ENCODE results near the gene SLC39A11.

Gene SLC39A11

DNA sequence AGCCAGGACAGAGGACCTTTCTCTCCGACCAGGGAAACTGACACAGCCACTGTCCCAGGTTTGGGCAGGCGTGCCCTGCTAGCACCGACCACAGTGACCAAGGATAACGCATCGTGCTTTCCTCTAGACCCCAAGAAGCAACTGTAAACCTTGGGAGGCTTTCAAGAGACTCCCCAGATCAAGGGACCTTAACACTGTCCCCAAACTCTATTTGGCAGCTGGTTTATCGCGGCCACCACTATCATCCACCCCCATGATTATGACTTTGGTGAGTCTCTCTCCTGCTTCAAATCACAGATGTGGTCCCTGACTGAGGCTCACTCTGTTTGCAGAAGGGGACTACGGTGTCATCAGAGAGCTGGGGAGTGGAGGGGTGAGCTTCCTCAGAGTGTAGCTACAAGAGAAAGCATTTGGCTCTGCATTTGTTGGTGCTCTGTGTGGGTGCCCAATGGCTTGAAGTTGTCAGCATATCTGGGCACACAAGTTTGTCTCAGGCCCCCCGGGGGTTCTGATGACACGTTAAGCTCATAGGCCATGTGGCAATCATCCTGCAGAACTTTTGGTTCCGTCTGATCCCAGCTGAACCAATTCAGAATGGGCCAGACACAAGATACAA, 408.0 kb downstream of the SLC39A11 start:
- no peak for DNase-seq (ENCODE audit: low read depth)

DNA sequence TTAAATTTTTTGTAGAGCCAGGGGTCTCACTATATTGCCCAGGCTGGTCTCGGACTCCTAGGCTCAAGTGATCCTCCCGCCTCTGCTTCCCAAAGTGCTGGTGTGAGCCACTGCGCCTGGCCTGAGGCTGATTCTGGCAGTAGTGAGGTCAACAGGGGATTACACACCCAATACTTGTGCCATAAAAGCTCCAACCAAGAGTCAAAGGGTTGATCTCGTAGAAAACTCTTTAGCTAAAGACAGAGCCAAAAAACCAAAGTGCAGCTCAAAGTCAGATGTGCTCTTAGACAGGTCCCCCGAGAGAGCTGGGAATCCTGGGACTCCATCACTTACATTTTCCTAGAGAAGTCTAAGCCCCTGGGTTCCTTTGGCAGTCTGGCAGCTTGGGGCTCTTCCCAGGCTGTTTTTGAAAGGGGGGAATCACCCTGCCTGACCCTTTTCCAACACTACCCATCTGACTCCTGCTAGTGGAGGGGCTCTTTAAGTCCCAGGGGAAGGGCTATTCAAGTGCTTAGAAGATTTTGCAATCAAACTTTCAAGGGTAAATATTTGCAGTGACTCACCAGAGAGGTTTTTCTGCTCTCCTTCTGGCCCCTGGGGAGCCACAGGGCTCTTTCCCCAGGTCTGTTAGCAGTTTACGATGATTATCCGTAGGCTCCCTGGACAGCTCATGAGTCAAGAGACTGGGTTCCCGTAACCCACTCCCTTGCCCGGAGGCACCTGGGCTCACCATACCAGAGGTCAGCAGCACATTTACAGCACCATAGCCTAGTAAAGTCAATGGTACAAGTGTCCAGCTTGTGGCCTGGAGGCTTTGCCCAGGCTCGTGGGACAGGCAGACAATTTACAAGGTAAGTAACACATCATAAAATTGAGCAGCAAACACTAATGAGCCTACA, 408.7 kb downstream of the SLC39A11 start:
- DNase-seq (ENCODE audit: low read depth) = no peak

GRCh38 chr17:72682605-72683004, 409.9 kb downstream of the SLC39A11 start:
- DNase-seq (ENCODE audit: low read depth) = no peak

- no peak for DNase-seq (ENCODE audit: low read depth)
Measured at GRCh38 chr17:72681844-72682243, 410.6 kb downstream of the SLC39A11 start.

DNA sequence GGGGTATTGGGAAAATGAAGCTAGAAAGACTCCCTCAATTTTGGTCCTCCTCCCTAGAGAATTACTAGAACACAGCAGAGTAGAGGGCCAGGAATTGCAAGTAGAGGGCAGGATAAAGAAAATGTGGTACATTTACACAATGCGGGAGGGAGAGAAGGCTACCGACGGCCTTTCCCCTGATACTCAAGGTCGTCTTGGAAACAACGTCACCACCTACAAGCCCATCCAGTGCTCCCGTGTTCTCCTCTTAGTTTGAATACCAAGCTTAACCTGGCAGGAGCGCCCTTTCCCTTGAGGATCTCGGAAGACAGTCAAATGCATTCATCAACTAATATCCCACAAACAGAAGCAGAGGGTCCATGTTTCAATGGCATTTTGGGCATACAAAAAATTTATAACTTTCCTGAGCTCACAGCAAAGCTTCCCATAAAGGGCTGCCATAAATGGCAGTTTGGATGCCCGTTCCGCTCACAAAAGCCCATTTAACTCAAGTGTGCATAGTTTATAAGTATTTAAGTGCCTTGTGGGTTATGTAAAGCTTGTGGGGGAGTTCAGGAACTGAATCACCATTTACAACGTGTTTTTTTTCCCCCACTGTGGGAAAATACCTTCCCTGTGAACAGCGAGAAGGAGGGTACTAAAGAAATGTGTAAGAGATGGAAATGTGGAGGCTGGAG, 414.6 kb downstream of the SLC39A11 start:
- DNase-seq (ENCODE audit: low read depth) = no peak

- no peak for DNase-seq (ENCODE audit: low read depth)
Measured at GRCh38 chr17:72677108-72677507, 415.4 kb downstream of the SLC39A11 start.

GRCh38 chr17:72672729-72673128, 419.8 kb downstream of the SLC39A11 start:
- DNase-seq (ENCODE audit: low read depth) = no peak

DNA sequence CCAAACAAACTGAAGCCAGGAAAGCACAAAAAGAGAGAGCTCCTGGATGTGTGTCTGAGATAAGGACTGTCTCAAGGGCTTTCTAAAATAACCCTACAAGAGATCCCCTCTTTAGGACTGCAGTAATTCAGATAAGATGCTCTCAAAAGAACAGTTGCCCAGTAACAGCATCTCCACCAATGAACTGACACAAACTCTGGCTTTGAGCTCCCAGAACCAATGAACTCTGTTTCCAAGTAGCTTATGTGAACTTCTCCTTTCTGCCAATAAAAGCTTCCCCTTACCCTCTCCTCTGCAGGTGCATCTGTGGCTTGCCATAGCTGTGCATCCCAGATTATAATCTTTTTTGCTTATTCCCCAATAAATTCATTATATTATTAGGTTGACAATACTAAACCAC, 421.5 kb downstream of the SLC39A11 start:
- no peak for DNase-seq (ENCODE audit: low read depth)

DNA sequence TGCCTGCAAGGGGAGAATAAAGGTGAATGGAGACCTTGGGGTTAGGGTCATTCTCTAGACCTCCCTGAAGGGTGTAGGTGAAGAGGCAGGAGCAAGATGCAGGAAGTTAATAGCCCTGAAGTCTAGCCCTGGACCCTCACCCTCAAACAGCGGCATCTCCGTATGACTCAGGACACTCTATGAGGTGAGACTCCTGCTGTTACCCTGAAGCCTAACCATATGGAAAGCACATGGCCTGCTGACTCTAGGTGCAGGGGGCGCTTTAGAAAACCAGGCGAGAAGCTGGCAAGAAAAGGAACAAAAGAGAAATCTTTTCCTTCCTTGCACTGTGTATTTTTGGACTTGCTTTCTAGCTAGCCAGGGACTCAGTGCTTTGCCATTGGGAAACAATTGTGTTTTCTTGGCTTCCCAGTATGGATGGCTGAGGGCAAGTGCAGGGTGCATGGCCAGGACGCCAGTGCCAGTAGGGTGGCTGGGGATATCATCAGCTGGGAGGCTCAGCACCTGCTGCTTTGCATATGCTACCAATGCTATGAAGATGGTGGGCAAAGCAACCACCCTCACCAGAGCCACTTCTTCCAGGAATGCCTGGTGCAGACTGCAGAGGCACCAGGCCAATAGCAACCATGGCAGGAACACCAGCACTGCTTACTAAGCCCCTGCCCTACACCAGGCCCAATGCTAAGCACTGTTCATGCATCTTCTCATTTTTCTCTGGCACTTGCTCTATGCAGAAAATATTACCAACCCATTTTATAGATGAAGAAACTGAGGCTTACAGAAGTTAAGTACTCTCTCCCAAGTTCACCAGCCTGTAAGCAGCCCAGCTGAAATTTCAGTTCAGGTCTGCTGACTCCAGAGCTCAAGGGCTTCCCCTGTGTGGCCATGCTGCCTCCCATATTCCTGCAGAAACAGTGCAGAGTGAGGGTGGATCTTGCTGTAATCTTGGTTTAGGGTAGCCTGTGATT, 425.1 kb downstream of the SLC39A11 start:
- no peak for DNase-seq (ENCODE audit: low read depth)

GRCh38 chr17:72665852-72666851, 426.3 kb downstream of the SLC39A11 start:
- DNase-seq (ENCODE audit: low read depth) = no peak

DNA sequence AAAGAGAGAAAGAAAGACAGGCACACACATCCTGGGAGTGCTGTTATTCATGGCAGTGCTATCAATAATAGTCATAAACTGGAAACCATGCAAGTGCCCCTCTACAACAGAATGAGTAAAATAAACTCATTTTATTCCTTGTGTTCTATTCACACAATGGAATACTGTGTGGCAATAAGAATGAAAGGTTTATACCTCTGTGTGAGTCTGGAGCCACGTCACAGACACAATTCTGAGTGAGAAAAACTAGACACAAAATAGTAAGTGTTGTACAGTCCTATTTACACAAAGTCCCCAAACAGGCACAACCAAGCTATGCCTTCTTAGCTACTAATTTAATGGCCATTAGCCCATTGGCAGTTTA, 429.7 kb downstream of the SLC39A11 start:
- DNase-seq (ENCODE audit: low read depth) = no peak

DNA sequence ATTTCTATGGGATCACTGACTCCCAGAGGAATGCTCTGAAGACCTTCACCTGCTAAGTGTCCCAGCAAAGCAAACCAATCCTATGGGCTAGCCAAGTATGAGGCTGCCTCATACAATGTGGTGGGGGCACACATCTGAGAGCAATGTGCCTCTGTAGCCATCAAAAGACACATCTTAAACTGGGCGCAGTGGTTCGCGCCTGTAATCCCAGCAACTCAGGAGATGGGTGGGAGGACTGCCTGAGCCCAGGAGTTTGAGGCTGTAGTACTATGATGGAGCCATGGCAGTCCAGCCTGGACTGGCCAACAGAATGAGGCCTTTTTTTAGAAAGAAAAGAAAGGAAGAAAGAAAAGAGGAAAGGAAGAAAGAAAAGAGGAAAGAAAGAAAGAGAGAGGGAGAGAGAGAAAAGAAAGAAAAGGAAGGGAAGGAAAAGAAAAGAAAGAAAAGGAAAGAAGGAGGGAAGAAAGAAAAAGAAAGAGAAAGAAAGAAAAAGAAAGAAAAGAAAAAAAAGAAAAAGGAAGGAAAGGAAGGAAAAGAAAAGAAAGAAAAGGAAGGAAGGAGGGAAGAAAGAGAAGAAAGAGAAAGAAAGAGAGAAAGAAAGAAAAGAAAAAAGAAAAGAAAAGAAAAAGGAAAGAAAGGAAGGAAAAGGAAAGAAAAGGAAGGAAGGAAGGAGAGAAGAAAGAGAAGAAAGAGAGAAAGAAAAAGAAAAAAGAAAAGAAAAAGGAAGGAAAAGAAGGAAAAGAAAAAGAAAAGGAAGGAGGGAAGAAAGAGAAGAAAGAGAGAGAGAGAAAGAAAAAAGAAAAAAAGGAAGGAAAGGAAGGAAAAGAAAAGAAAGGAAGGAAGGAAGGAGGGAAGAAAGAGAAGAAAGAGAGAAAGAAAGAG, 430.3 kb downstream of the SLC39A11 start:
- DNase-seq (ENCODE audit: low read depth) = no peak

DNA sequence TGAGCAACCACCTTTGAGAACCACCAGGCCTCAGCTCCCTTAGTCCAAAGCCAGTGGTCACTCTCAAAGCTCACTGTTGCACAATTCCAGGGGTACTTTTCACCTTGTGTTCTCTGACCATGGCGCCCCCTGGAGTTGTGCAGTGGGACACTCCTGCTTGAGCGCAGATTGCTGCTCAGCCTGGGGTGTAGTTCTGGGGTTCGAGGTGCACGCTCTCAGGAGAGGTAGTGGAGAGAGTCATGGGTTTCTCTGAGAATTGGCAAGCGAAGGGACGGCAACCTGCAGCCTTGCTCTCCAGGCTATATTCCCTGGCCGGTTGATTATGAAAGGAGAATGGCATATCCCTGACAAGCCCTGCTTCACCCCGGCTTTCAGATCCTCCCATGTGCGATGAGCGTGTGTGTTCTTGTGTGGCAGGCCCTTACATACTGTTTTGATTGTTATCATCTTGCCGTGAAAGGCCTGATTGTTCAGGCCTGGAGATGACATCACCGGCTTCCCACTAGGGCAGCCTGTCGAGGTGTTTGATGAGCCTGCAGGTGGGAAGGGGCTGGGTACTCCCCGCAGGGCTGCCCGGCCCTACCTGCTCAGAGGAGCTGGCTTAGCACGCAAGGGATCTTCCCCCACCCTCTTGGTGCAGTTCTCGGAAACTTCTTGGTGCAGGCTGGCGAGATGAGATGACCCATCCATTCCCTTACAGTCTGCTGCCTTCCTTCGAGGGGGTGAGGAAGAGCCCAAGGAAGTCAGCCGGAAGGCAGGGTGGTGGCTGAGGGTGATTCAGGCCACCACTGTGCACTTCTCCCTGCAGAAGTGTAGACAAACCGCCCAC, 431.2 kb downstream of the SLC39A11 start:
- DNase-seq (ENCODE audit: low read depth) = no peak

GRCh38 chr17:72660274-72661115, 432.0 kb downstream of the SLC39A11 start:
- no peak for DNase-seq (ENCODE audit: low read depth)

GRCh38 chr17:72659811-72660210, 432.7 kb downstream of the SLC39A11 start:
- DNase-seq (ENCODE audit: low read depth) = no peak

GRCh38 chr17:72658675-72659074, 433.8 kb downstream of the SLC39A11 start:
- no peak for DNase-seq (ENCODE audit: low read depth)

DNA sequence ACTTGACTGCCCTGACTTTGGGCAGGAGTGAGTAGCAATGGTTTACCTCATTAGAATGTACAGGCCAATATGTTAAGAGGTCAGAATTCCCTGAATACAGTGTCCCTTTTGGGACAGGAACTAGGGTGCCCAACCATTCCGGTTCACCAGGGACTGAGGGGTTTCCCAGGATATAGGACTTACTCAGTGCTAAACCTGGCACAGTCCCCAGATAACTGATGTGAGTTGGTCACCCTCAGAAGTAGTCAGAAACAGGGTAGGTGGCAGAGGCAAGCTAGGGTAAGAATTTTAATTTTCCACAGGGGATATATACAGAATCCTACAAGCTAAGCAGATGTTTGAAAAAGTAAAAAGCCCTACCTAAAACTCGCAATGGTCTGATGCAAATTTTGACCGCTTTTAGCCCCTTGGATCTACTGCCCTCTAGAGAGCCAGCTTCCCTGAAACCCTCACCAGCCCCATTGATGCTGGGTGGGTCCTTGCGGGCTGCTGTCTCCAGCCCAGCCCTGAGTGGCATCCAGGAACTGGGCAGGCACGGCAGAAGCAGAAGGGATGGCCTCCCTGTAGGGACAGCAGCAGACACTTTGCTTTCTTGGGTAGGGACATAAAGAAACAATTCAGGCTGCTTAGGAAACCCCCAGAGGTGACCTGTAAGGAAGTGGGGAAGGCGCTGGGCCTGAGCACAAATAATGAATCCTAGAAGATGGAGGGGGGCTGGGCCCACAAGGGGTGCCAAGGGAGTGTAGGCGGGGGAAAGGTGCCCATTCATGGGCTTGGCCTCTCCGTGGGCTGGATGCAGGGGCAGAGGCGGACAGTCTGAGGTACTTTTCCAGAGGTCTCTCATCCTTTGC, 434.8 kb downstream of the SLC39A11 start:
- no peak for DNase-seq (ENCODE audit: low read depth)
